NK-92 (cell line): ENCODE measurements around the gene FAM222A.

ENCODE experiments used
- DNase-seq: peaks from one replicate; lab custom pipeline; 2025; ENCODE audit not compliant: unreplicated experiment; lab: John Stamatoyannopoulos, UW

FAM222A gene

DNA sequence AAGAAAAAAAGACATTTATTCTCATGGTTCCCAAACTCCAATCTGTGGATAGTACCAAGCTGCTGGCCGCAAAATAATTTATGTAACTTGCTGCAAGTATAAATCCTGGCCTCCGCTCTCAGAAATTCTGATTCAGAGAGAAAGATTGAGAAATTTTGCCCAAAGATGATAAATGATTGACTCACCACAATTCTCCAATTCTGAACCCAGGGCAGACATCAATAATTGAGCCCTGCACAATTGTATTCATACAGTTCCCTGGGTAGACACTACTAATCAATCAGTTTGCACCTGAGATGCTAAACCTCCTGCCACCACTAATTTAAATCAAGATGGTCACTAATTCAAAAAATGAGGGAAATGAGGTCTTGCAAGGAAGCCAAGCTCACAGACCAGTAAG, 81.4 kb downstream of the FAM222A start:
- DNase-seq = no peak

DNA sequence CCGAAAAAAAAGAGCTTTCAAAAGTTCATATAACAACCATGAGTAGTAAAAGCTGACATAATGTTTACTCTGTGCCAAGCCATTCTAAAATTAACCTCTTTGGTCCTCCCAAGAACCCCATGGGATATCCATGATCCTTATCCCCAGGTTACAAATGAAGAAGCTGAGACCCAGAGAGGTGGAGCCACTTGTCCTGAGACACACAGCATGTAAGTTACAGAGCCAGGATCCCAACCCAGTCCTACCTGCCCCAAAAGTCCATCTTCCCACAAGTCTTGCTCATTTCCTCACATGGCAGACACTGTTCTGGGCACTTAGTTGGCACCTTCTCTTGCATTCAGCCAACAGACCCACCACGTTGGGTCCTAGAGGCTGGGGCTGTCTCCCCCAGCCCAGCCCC, 82.4 kb downstream of the FAM222A start:
- DNase-seq = no peak

DNA sequence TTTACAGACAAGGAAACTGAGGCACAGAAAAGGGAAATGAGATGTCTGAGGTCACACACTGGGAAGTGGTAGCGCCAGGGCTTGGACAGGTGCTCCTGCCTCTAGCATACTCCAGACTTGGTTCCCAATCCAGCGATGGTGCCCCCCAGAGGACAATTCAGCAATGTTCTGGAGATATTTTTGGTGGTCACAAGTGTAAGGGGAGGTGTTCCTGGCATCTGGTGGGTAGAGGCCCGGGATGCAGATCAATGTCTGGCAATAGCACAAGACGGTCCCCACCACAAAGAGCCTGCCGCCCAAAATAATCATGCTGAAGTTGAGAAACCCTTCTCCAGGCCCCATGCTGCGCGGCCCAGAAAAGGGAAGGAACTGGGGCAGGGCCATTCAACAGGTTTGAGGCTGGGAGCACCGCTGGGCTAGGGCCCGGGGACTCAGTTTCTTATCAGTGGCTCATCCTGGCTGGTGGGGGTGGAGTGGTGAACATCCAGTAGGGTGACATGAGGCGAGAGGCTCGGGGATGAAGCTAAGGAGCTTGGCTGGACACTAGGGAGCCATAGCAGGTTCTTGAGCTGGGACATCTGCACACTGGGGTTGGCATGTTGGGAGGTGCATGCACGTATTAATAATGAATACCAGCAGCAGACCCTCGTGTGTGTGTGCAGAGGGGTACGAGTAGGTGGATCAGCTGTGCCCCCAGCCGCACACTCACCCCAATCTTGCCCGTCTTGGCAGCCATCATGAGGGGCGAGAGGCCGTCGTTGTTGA, 84.5 kb downstream of the FAM222A start:
- no peak for DNase-seq

DNA sequence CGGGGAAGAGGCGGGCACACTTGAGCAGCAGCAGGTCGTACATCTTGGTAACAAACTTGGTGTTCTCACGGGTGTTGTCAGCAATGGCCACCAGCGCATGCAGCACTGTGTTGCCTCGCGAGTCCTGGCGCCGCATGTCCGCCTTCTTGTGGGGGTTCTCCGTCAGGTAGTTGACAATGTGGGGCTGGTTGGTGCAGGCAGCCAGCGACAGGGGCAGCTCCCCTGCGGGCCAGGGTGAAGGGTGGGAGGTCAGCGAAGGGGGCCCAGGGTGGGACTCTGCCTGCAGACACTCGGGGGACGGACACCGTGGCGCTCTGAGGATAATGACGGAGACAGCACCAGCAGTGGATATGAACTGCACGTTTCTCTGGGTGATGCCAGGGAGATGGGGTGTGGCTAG, 85.1 kb downstream of the FAM222A start:
- no peak for DNase-seq

DNA sequence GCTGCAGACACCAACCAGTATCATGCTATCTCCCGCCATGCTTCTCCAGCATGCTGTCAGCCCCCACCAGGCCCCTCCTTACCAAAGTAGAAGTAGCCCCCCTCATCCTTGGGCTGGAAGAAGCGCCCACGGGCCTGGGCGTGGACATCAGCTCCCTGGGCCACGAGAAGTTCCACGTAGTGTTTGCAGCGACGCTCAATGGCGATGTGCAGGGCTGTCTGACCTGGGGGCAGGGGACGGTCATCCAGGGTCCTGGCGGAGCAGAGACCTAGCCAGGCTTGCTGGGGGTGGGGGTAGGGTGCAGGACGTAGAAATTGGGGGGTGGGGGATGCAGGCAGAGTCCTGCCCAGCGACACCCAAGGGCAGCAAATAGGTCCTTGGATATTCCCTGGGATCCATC, 86.9 kb downstream of the FAM222A start:
- no peak for DNase-seq

DNA sequence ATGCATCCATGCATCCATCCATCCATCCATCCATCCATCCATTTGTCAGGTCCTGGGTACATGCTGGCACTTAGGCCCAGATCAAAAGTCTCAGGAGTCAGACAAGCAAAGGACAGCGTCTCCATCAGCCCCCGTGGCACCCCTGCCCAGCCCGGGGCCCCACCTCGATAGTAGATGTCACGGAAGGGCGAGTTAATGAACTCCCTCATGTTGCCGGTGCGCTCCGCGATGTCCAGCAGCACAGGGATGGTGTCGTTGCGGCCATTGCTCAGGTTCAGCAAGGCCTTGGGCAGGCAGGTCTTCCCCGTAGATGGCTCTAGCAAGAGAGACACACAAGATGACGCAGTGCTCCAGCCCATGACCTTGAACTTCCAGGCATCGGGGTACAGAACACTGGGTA, 89.2 kb downstream of the FAM222A start:
- no peak for DNase-seq

DNA sequence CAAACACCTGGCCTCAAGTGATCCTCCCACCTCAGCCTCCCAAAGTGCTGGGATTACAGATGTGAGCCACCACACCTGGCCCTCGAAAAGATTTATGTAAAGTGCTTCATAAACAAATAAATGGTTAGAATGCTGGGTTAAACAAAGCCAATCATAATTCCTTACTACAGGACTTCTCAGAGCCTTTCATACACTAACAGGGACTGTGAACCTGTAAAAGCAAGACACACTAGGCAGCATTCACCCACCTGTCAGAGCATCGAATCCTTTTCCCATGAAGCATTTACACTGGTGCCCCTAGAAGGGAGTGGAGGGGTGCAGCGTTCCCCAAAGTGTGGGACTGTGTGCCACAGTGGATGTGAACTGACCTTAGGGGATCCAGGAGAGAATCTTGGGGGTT, 90.1 kb downstream of the FAM222A start:
- DNase-seq = no peak

DNA sequence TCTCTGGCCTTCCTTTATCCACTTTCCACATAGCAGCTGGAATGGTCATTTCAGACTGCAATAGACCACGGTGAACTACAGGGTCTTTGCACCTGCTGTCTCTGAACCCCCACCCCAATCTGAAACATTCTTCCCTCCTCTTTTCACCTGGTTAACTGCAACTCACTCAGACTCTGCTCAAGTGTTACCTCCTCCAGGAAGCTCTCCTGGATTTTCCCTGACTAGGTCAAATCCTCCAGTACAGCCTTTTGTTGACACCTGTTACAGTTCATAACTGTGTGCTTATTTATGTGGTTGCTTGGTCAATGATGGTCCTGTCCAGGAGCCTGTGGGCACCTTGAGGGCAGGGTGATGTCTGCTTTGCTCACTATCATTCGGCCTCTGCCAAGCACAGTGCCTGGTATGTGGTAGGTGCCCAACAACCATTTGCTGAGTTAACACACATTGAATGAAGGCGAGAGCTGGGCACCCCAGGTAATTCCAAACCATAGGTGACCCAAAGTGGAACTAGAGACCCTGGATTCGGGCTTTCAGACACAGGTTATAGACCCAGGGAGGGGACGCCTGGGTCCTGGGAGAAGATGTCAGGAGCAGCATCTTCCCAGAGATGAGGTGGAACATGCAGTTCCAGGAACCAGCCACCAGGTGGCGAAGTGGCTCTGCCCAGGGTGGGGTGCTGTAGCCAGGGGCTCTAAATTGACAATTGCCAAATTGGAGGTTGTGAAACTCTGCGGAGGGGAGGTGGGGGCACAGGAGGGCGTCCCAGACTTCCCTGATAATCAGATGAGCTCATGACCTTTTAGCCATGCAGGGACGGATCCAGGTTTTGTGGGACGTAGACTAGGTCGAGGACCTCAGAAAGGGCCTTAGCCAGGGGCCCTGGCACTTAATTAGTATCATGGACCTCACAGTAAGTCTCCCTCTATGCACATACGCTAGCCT, 91.5 kb downstream of the FAM222A start:
- no peak for DNase-seq

DNA sequence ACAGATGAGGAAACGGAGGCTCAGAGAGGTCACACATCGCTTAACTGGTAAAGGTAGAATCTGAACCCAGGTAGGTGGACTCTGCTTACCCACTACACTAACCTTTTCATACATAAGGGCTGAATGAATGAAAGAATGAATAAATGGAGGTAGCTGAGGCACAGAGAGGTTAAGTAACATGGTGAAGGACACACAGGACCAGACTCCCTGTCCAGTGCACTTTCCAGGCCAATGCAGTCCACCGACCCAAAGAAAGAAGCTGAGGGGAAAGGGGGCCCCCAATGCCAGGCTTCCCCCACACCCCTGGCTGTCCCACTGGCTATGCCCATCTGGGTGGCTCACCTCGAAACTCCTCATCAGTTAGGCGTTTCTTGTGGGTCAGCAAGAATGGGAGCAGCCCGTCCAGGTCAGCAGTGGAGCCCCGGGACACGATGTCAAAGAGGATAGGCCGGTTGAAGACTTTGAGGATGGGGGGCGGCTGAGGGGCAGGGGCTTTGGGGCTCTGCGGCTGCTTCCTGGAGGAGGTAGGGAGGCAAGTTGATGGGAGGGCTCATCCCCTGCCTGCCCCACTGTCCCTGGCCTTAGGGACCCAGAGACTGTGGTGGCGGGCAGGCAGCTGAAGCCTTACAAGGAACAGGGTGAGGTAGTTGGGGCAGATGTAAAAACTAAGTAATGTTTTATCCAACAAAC, 94.5 kb downstream of the FAM222A start:
- DNase-seq = no peak

DNA sequence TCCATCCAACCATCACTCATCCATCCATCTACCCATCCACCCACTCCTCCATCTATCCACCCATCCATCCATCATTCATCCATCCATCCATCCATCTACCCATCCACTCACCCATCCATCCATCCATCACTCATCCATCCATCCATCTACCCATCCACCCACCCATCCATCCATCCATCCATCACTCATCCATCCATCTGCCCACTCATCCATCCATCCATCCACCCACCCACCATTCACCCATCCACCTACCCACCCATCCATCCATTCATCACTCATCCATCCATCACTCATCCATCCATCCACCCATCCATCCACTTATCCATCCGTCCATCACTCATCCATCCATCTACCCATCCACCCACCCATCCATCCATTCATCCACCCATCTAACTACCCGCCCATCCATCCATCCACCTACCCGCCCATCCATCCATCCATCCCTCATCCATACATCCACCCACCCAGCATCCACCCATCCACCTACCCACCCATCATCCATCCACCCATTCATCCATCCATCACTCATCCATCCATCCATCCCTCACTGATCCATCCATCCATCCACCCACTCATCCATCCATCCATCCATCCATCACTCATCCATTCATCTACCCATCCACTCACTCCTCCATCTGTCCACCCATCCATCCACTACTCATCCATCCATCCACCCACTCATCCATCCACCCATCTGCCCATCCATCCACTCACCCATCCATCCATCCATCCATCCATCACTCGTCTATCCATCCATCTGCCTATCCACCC, 95.4 kb downstream of the FAM222A start:
- DNase-seq = no peak

DNA sequence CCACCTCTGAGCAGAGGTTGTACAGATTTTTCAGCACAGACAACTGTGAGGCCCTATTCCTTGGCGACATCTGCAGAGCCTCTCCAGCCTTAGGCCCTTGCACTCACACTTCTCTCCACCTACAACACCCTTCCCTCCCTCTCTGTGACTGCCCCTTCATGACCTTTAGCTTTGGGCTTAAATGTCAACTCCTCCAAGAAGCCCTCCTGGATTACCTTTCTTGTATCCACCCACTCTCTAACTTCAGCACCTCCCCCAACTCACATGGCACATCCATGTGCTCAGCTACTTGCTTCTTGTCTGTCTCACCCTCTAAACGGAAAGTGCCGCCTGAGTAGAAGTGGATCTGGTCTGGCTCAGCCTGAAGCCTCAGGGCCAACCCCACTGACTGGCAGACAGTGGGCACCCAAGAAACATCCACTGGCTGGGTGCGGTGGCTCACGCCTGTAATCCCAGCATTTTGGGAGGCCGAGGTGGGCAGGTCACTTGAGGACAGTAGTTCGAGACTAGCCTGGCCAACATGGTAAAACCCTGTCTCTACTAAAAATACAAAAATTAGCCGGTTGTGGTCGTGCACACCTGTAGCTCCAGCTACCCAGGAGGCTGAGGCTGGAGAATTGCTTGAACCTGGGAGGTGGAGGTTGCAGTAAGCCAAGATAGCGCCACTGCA, 97.5 kb downstream of the FAM222A start:
- DNase-seq = no peak

DNA sequence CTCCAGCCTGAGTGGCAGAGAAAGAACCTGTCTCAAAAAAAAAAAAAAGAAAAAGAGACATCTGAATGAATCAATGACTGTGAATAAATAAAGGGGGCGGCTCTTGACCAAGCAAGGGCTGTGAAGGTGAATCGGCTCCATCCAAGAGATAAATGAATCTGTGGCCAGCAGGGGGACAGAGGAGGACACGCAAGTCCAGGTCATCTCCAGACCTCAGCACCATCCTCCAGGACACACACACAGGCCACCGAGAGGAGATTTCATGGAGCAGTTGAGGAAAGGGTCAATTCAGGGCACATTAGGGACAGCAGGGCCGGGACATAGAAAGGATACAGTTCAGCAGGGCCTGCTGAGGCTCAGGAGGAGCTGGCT, 98.0 kb downstream of the FAM222A start:
- DNase-seq = no peak

DNA sequence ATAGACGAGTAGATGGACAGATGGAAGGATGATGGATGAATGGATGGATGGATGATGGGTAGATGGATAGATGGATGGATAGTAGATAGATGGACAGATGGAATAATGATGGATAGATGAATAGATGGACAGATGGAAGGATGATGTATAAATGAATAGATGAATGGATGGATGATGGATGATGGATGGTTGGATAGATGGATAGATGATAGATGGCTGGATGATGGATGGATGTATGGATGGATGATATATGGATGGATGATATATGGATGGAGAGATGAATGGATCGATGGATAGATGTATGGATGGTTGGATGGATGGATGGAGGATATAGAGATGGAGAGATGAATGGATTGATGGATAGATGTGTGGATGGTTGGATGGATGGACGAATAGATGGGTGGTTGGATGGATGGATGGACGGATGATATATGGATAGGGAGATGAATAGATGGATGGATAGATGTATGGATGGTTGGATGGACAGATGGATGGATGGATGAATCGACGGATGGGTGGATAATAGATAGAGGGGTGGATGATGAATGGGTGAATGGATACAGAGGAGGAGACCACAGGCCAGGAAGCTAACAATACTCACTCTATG, 100.3 kb downstream of the FAM222A start:
- DNase-seq = no peak

DNA sequence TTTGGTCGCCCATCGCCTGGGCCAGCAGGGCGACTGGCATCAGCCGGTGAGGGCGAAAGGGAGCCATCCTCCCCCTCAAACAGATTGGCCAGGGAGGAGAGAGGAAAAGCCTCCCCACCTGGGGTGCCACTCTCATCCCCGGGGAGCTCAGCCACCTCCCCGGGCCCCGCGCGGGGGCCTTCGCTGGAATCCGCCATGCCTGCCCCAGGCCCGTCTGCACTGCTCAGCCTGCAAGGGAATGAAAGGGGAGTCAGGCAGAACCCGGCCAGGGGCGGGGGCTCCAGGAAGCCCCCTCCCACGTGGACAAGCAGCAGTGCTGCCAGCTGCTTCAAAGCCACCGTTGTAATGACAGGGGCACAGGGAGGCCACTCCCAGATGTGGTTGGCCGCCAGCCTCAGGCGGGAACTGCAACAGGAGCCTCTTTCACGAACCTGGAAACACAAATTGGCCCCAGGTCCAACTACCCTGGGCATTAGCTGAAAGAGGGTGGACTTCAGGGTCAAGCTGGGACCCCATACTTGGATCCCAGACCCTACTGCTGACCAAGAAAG, 101.0 kb downstream of the FAM222A start:
- DNase-seq = no peak

DNA sequence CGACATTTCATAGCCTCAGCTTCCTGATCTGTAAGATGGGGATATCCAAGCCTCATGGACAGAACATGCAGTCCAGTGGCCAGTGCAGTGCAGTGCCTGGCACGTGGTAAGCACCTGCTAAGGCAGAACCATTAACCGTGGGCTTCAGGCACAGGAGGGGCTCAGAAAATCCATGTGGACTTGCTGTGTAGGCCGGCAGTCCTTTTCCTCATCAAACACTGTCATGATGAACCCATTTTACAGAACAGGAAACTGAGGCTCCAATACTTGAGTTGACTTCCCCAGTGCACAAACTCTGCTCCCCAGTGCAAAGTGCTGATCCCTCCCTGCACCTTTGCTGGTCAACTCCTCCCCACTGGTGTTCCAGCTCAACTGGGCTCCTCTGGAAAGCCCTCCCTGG, 101.6 kb downstream of the FAM222A start:
- DNase-seq = no peak

DNA sequence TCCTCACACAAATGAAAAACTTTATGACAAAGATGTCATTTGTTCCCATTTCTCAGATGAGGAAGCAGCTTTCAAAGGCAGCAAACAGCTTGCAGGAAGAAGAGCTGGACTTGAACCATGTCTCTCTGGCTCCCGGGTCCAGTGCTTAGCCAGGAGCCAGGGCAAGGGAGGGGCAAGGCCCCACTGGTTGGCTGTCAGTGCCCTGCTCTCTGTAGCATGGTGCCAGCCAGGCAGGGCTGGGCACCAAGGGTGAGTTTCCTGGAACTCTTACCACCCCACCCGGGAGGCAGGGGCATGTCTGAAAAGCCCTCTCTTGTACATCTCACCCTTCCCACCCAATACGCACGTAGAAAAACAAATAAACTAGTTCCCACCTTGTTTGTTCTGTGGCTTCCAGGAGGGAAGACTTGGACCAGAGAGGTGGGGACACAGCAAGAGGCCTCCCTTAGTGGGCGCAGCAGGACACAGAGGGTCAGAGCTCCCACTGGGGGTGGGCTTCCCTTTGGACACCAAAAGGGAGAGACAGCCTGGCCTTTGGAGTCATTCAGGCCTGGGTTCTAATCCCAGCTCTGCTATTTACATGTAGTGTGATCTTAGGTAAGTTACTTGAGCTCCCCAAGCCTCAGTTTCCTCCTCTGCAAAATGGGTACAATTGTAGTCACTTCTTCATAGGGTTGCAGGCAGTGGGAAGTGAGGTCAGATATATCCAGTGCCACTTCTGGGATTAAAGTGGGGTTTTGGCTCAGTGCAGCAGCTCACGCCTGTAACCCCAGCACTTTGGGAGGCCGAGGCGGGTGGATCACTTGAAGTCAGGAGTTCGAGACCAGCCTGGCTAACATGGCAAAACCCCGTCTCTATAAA, 102.4 kb downstream of the FAM222A start:
- DNase-seq = no peak

DNA sequence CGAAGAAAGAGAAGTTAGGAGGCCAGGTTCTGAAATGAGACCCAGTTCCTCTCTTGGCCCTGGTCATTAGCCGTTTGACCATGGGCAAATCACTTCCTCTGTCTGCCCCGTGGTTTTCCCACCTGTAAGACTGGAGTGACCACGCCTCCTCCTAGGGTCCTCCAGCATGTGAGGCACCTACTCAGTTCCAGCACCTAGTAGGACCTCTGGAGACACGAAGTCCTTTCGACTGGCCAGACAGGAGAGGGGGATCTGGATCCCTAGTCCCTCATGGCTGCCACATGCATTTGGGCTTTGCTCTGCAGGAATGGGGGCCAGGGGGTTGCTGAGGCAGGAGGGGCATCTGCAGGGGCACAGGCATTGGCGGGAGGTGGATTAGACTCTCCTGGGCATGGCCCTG, 103.2 kb downstream of the FAM222A start:
- DNase-seq = no peak

DNA sequence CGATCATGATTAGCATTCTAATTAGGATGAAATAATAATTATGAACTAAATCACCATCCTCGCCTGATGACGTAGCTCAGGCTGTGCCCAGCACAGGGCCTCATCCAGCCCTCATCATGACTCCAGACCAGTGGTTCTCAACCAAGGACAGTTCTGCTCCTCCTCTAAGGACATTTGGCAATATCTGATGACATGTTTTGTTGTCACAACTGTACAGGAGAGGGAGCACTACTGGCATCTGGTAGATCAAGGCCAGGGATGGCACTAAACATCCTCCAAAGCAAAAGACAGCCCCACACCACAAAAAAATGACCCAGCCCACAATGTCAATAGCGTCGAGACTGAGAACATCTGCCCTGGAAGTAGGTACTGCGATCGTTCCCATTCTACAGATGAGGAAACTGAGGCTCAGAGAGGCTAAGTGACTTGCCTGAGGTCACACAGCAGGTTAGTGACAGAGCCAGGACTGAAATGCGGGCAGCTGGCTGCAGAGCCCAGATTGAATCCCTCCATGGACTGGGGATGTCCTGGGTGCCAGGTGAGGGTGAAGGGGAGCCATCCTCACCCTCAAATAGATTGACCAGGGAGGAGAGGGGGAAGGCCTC, 104.1 kb downstream of the FAM222A start:
- DNase-seq = no peak
